Measurements from ENCODE around the gene ASPDH.

DNA sequence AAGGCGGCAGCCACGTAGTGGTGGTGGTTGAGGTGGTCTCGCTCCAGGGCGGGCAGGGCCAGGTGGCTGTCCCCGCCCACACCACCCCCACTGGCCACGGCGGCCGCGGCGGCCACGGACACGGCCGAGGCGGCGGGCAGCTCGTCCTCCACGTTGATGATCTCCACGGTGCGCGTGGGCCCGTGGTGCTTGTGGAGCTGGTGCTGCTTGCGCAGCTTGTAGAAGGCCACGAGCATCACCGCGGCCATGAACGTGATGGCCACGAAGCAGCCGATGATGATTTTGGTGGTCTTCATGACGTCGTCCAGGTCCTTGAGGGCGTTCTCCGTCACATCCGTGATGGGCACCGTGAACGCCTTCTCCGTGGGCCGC, 4.0 kb upstream of the ASPDH start:
- TF ChIP-seq, protein P1, sequence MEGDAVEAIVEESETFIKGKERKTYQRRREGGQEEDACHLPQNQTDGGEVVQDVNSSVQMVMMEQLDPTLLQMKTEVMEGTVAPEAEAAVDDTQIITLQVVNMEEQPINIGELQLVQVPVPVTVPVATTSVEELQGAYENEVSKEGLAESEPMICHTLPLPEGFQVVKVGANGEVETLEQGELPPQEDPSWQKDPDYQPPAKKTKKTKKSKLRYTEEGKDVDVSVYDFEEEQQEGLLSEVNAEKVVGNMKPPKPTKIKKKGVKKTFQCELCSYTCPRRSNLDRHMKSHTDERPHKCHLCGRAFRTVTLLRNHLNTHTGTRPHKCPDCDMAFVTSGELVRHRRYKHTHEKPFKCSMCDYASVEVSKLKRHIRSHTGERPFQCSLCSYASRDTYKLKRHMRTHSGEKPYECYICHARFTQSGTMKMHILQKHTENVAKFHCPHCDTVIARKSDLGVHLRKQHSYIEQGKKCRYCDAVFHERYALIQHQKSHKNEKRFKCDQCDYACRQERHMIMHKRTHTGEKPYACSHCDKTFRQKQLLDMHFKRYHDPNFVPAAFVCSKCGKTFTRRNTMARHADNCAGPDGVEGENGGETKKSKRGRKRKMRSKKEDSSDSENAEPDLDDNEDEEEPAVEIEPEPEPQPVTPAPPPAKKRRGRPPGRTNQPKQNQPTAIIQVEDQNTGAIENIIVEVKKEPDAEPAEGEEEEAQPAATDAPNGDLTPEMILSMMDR (IDR thresholded peaks at IDR 0.05): no peak
- no peak for TF ChIP-seq POLR2A (IDR thresholded peaks at IDR 0.05)
